ENCODE measurements around the gene AMIGO3. TPM values are rescaled to one million over a fixed set of nuclear protein-coding genes. Genes with fewer than 3 reads are reported as not detected.

Gene AMIGO3
- total and polyA plus RNA-seq, 3 donors from 2014 or later: 3.0 to 14.8 (median 8.8) TPM

- H3K36me3 ChIP-seq (ENCODE audit: low read depth, missing control alignments): no peaks in the 10 kb centered on the region
- peak; percentile 29 for DNase-seq
- 1 to 11% methylated on average over 18 to 25 of the region's 34 CpGs for WGBS, 2 donors
Measured at GRCh38 chr3:49674497-49674983, 44.9 kb downstream of the AMIGO3 start.

GRCh38 chr3:49673715-49674496 is 45.6 kb downstream of the AMIGO3 start, which contains the start of gene APEH:
TSS of gene APEH (plus strand) at chr3:49674351. CDS start at chr3:49674402, 51 bp downstream.
- 1% methylated on average over 28 to 48 of the region's 71 CpGs for WGBS, 2 donors
- intact Hi-C loops (cut with DNase I; ENCODE audit: low total_unique reads): loop anchor here (10.0 kb wide), 1 partner anchor 129 kb away; no protein-coding TSS in a partner anchor
- H3K9me3 ChIP-seq: no peaks in the 10 kb centered on the region

More at GRCh38 chr3:49674497-49674983, 44.9 kb downstream of the AMIGO3 start:
- TF ChIP-seq CTCF (IDR thresholded peaks at IDR 0.05) (no peak), POLR2A (IDR thresholded peaks at IDR 0.05) (no peak)
- intact Hi-C loops (cut with DNase I; ENCODE audit: low total_unique reads): loop anchor here (10.0 kb wide), 1 partner anchor 130 kb away; no protein-coding TSS in a partner anchor
- Histone ChIP-seq H3K4me1 (peaks cover 12% of the 10 kb centered on the region), H3K27ac (peak overlapping the region; percentile 73 to 88), H3K9me3 (no peaks in the 10 kb centered on the region), H3K27me3 (no peaks in the 10 kb centered on the region), H3K4me3 (peak overlapping the region; percentile 78 to 82)

GRCh38 chr3:49673121-49673714 is 46.3 kb downstream of the AMIGO3 start:
- intact Hi-C loops (cut with DNase I; ENCODE audit: low total_unique reads): loop anchor here (10.0 kb wide), 1 partner anchor 128 kb away; no protein-coding TSS in a partner anchor
- 16 to 24% methylated on average over 4 to 17 of the region's 17 CpGs for WGBS, 2 donors
- H3K27me3 ChIP-seq: no peaks in the 10 kb centered on the region
- no peak for TF ChIP-seq CTCF (IDR thresholded peaks at IDR 0.05)
- no peak for TF ChIP-seq POLR2A (IDR thresholded peaks at IDR 0.05)
- DNase-seq: peak; percentile 21
- H3K9me3 ChIP-seq: no peaks in the 10 kb centered on the region
- no peaks in the 10 kb centered on the region for H3K36me3 ChIP-seq (ENCODE audit: low read depth, missing control alignments)
- H3K27ac ChIP-seq: peak overlapping the region; percentile 73 to 88
- H3K4me1 ChIP-seq: peaks cover 12% of the 10 kb centered on the region
- H3K4me3 ChIP-seq: peak overlapping the region; percentile 78 to 82

More at GRCh38 chr3:49673715-49674496, 45.6 kb downstream of the AMIGO3 start, which contains the start of gene APEH:
- no peaks in the 10 kb centered on the region for H3K27me3 ChIP-seq
- DNase-seq: peak; percentile 97
- H3K36me3 ChIP-seq (ENCODE audit: low read depth, missing control alignments): no peaks in the 10 kb centered on the region
- peaks cover 12% of the 10 kb centered on the region for H3K4me1 ChIP-seq
- H3K27ac ChIP-seq: peak within 1 kb of the TSS; percentile 73 to 88
- H3K4me3 ChIP-seq: peak within 1 kb of the TSS; percentile 78 to 82
- no peak for TF ChIP-seq CTCF (IDR thresholded peaks at IDR 0.05)
- TF ChIP-seq POLR2A (IDR thresholded peaks at IDR 0.05): peak; percentile 54

- Histone ChIP-seq H3K27me3 (no peaks in the 10 kb centered on the region), H3K27ac (no peak overlapping the region)
- intact Hi-C loops (cut with DNase I; ENCODE audit: low total_unique reads): loop anchor here (10.0 kb wide), 1 partner anchor 127 kb away; no protein-coding TSS in a partner anchor
Measured at GRCh38 chr3:49671291-49672288, 47.9 kb downstream of the AMIGO3 start.

More at GRCh38 chr3:49671291-49672288, 47.9 kb downstream of the AMIGO3 start:
- TF ChIP-seq CTCF (IDR thresholded peaks at IDR 0.05) (peak; percentile 57 to 68 (median 63)), POLR2A (IDR thresholded peaks at IDR 0.05) (no peak)
- H3K4me3 ChIP-seq: no peak overlapping the region
- H3K9me3 ChIP-seq: no peaks in the 10 kb centered on the region
- H3K4me1 ChIP-seq: peaks cover 12% of the 10 kb centered on the region
- H3K36me3 ChIP-seq (ENCODE audit: low read depth, missing control alignments): no peaks in the 10 kb centered on the region
- 35 to 46% methylated on average over 11 of the region's 11 CpGs for WGBS, 2 donors
- peak; percentile 69 for DNase-seq

Measured in testis (tissue), 3 donors.